ENCODE measurements around the gene DPCD. TPM values are rescaled to one million over a fixed set of nuclear protein-coding genes. Genes with fewer than 3 reads are reported as not detected.
"Not testable (repeated sequence)": the region's sequence is repeated elsewhere in the genome, so short reads cannot be mapped to it uniquely, and the experiment has no call there.

Gene DPCD
- polyA plus RNA-seq, 1 experiment = 46.4 TPM

- TF ChIP-seq CTCF (IDR thresholded peaks at IDR 0.05; ENCODE audit: insufficient read depth, low read depth, low read length) = no peak
- DNase-seq (ENCODE audit: low read depth) = no peak
- peaks cover 4% of the 10 kb centered on the region for H3K36me3 ChIP-seq (ENCODE audit: control insufficient read depth, insufficient read depth, low read length)
- POLR2A ChIA-PET = no interaction called here
- no peaks in the 10 kb centered on the region for H3K27me3 ChIP-seq (ENCODE audit: control insufficient read depth, insufficient read depth, low read length)
- CTCF ChIA-PET = interaction anchor here (1.2 kb wide), 1 partner anchor 155 kb away, joined by 3 read pairs; no protein-coding TSS in a partner anchor
- no peak overlapping the region for H3K4me3 ChIP-seq (ENCODE audit: low read depth, low read length)
Measured at GRCh38 chr10:101625821-101626412, 37.8 kb downstream of the DPCD start.

GRCh38 chr10:101629837-101630632 is 41.9 kb downstream of the DPCD start:
- no peak for TF ChIP-seq CTCF (IDR thresholded peaks at IDR 0.05; ENCODE audit: insufficient read depth, low read depth, low read length)
- no peak overlapping the region for H3K4me3 ChIP-seq (ENCODE audit: low read depth, low read length)
- peaks cover 2% of the 10 kb centered on the region for H3K36me3 ChIP-seq (ENCODE audit: control insufficient read depth, insufficient read depth, low read length)
- ChIA-PET CTCF (no interaction called here), POLR2A (no interaction called here)
- DNase-seq (ENCODE audit: low read depth) = no peak
- no peaks in the 10 kb centered on the region for H3K27me3 ChIP-seq (ENCODE audit: control insufficient read depth, insufficient read depth, low read length)

GRCh38 chr10:101630633-101630920 is 42.5 kb downstream of the DPCD start:
- peaks cover 2% of the 10 kb centered on the region for H3K36me3 ChIP-seq (ENCODE audit: control insufficient read depth, insufficient read depth, low read length)
- no peak overlapping the region for H3K4me3 ChIP-seq (ENCODE audit: low read depth, low read length)
- no peak for DNase-seq (ENCODE audit: low read depth)
- no peak for TF ChIP-seq CTCF (IDR thresholded peaks at IDR 0.05; ENCODE audit: insufficient read depth, low read depth, low read length)
- ChIA-PET CTCF (interaction anchor here (1.1 kb wide), 1 partner anchor 54 kb away, joined by 4 read pairs; no protein-coding TSS in a partner anchor), POLR2A (no interaction called here)
- no peaks in the 10 kb centered on the region for H3K27me3 ChIP-seq (ENCODE audit: control insufficient read depth, insufficient read depth, low read length)

GRCh38 chr10:101631821-101632475 is 43.8 kb downstream of the DPCD start:
- H3K4me3 ChIP-seq (ENCODE audit: low read depth, low read length) = no peak overlapping the region
- CTCF ChIA-PET = interaction anchor here (1.0 to 1.1 kb wide), 2 partner anchors 56 to 490 kb away, joined by 3 to 4 read pairs; no protein-coding TSS in a partner anchor
- H3K36me3 ChIP-seq (ENCODE audit: control insufficient read depth, insufficient read depth, low read length) = peaks cover 2% of the 10 kb centered on the region
- DNase-seq (ENCODE audit: low read depth) = no peak
- POLR2A ChIA-PET = no interaction called here
- no peak for TF ChIP-seq CTCF (IDR thresholded peaks at IDR 0.05; ENCODE audit: insufficient read depth, low read depth, low read length)
- H3K27me3 ChIP-seq (ENCODE audit: control insufficient read depth, insufficient read depth, low read length) = no peaks in the 10 kb centered on the region

GRCh38 chr10:101633510-101633909 is 45.4 kb downstream of the DPCD start:
- DNase-seq (ENCODE audit: low read depth); CTCF ChIA-PET; POLR2A ChIA-PET; H3K27me3 ChIP-seq (ENCODE audit: control insufficient read depth, insufficient read depth, low read length); H3K36me3 ChIP-seq (ENCODE audit: control insufficient read depth, insufficient read depth, low read length); H3K4me3 ChIP-seq (ENCODE audit: low read depth, low read length): not testable (repeated sequence)
